Endothelial cell of umbilical vein (primary cell): ENCODE results near the gene NDUFS6. TPM values are rescaled to one million over a fixed set of nuclear protein-coding genes. Genes with fewer than 3 reads are reported as not detected.
A peak's percentile ranks its signal among the peaks of the same experiment; 100 is the strongest.

Experiments used
- BruUV-seq: library from RNA; stranded (reverse); fragments of 400-500 nt; replicated peaks from 2 replicates; lab custom pipeline; 2021; lab: Mats Ljungman, UMichigan
- CTCF ChIA-PET: fragments of 300-600, 350-600 bp; sonication (Branson Sonifier 250); formaldehyde crosslinking; loops from one replicate; lab custom pipeline; 2021; ENCODE audit warnings: antibody characterized with exemption, inconsistent platforms; lab: Charles Lee
- POLR2A ChIA-PET: fragments of 300-600, 350-600 bp; sonication (Branson Sonifier 250); formaldehyde crosslinking; loops from one replicate; lab custom pipeline; 2021; ENCODE audit warnings: antibody characterized with exemption, inconsistent platforms; lab: Charles Lee
- DNase-seq: peaks from one replicate; pipeline ENCODE4 v3.0.0-alpha.2; 2011; ENCODE audit warnings: low read depth, low spot score
- FAIRE-seq: peaks from 2 replicates; lab custom pipeline; 2011; peaks lifted over from hg19 to GRCh38; lab: Jason Lieb, UNC
- H2AFZ ChIP-seq: 2 replicates; pipeline ENCODE4 v1.6.0; 2012; ENCODE audit warnings: low read depth, low read length, control low read depth, inconsistent platforms
- H3K27ac ChIP-seq: 2 replicates; pipeline ENCODE4 v1.5.1; 2011; ENCODE audit warnings: low read depth, mild to moderate bottlenecking, control low read depth, low read length, moderate library complexity; ENCODE audit not compliant: insufficient read depth
- H3K27me3 ChIP-seq, 2 experiments: 2 replicates each; pipeline versions ENCODE4 v1.6.0 to v1.6.1; 2011; ENCODE audit warnings: low read length in 2 of 2, mixed read lengths in 1 of 2; ENCODE audit not compliant: control insufficient read depth in 2 of 2, insufficient read depth in 2 of 2
- H3K36me3 ChIP-seq, 2 experiments: 2 replicates in 1 of 2; 3 replicates in 1 of 2; pipeline ENCODE4 v1.5.1; 2011; ENCODE audit warnings: low read length in 2 of 2, mild to moderate bottlenecking in 1 of 2, moderate library complexity in 1 of 2; ENCODE audit not compliant: control insufficient read depth in 2 of 2, insufficient read depth in 2 of 2; ENCODE audit errors: extremely low read depth in 1 of 2
- H3K4me1 ChIP-seq: 3 replicates; pipeline ENCODE4 v1.5.1; 2011; ENCODE audit warnings: mild to moderate bottlenecking, low read length; ENCODE audit not compliant: control insufficient read depth, insufficient read depth; ENCODE audit errors: extremely low read depth
- H3K4me2 ChIP-seq: 2 replicates; pipeline ENCODE4 v1.6.1; 2011; ENCODE audit warnings: low read length, control low read depth, mixed read lengths; ENCODE audit not compliant: insufficient read depth
- H3K4me3 ChIP-seq, 3 experiments: fragments of 200-600 bp in 1 of 3; sonication (generic), shearing (Covaris generic) in 1 of 3; replicated peaks in 1 of 3; 2 replicates each; pipeline ENCODE4 v1.5.1; 2011 to 2016; ENCODE audit warnings: control low read depth in 3 of 3, low read length in 3 of 3, mild to moderate bottlenecking in 2 of 3, inconsistent platforms in 1 of 3, low read depth in 1 of 3, moderate library complexity in 1 of 3; ENCODE audit not compliant: insufficient read depth in 1 of 3
- H3K79me2 ChIP-seq: 2 replicates; pipeline ENCODE4 v1.6.0; 2012; ENCODE audit warnings: low read length, inconsistent platforms; ENCODE audit not compliant: control insufficient read depth, insufficient read depth
- H3K9ac ChIP-seq: replicated peaks from 2 replicates; pipeline ENCODE3; 2011; ENCODE audit warnings: low read length, control low read depth; ENCODE audit not compliant: insufficient read depth; ENCODE audit errors: extremely low read depth
- H3K9me1 ChIP-seq: replicated peaks from 3 replicates; pipeline ENCODE4 v1.6.0; 2011; ENCODE audit warnings: mild to moderate bottlenecking, low read length; ENCODE audit not compliant: control insufficient read depth, insufficient read depth; ENCODE audit errors: extremely low read depth
- H3K9me3 ChIP-seq: replicated peaks from 2 replicates; pipeline ENCODE4 v1.5.1; 2012; ENCODE audit warnings: low read length, inconsistent platforms; ENCODE audit not compliant: control insufficient read depth, insufficient read depth
- H4K20me1 ChIP-seq: replicated peaks from 2 replicates; pipeline ENCODE3; 2011; ENCODE audit warnings: mild to moderate bottlenecking, low read length; ENCODE audit not compliant: control insufficient read depth, insufficient read depth; ENCODE audit errors: extremely low read depth
- CTCF ChIP-seq, 2 donors: IDR thresholded peaks; 1 replicate in 1 of 2; 2 replicates in 1 of 2; pipeline ENCODE4 v1.5.1; 2011; ENCODE audit warnings: low read length in 2 of 2, mild to moderate bottlenecking in 2 of 2, moderate library complexity in 2 of 2, control low read depth in 1 of 2, inconsistent platforms in 1 of 2, low read depth in 1 of 2; ENCODE audit not compliant: insufficient read depth in 1 of 2; ENCODE audit errors: extremely low read depth in 1 of 2
- EZH2 ChIP-seq: IDR thresholded peaks from 2 replicates; pipeline ENCODE4 v1.6.1; 2012; ENCODE audit warnings: borderline replicate concordance, low read depth, mild to moderate bottlenecking, moderate library complexity, low read length, inconsistent platforms; ENCODE audit not compliant: severe bottlenecking
- FOS ChIP-seq: IDR thresholded peaks from 2 replicates; pipeline ENCODE4 v1.6.1; 2011; ENCODE audit warnings: mild to moderate bottlenecking, low read length, moderate library complexity, borderline replicate concordance; ENCODE audit not compliant: insufficient read depth
- GATA2 ChIP-seq: IDR thresholded peaks from 2 replicates; pipeline ENCODE4 v1.7.0; 2011; ENCODE audit warnings: low read depth, mild to moderate bottlenecking, moderate library complexity, mixed read lengths, low read length; ENCODE audit not compliant: insufficient read length, insufficient read depth
- JUN ChIP-seq: IDR thresholded peaks from 2 replicates; pipeline ENCODE4 v1.6.1; 2011; ENCODE audit warnings: borderline replicate concordance, low read depth; ENCODE audit not compliant: insufficient read length, insufficient read depth
- MAX ChIP-seq: IDR thresholded peaks from 2 replicates; pipeline ENCODE4 v1.6.1; 2011; ENCODE audit not compliant: insufficient read depth, insufficient read length
- MYC ChIP-seq: IDR thresholded peaks from one replicate; pipeline ENCODE4 v1.6.1; 2011; ENCODE audit warnings: mild to moderate bottlenecking, low read depth, low read length
- POLR2A ChIP-seq: IDR thresholded peaks from 2 replicates; pipeline ENCODE4 v1.6.1; 2012; ENCODE audit warnings: low read depth, mild to moderate bottlenecking, control low read depth, low read length
- POLR2AphosphoS5 ChIP-seq: IDR thresholded peaks from 2 replicates; pipeline ENCODE4 v1.6.1; 2012; ENCODE audit warnings: low read depth, mild to moderate bottlenecking, control low read depth, low read length, moderate library complexity; ENCODE audit not compliant: insufficient read depth
- dilution Hi-C: fragments of 300-500 bp; cut with MboI; formaldehyde crosslinking; loops from one replicate; pipeline ENCODE4 v1.15.0; 2019; ENCODE audit warnings: low sequenced_read_pairs; ENCODE audit not compliant: extremely low pct_ligation_motif_present
- intact Hi-C: fragments of 100-400 bp; cut with micrococcal nuclease; formaldehyde crosslinking; loops from one replicate; pipeline ENCODE4 v1.10.0; 2022
- polyA plus RNA-seq, 4 experiments: library from polyadenylated mRNA; depleted of rRNA in 3 of 4; stranded (reverse) in 3 of 4; unstranded in 1 of 4; fragments of >200 nt; gene quantifications; 2 replicates each; pipeline versions ENCODE4 v1.2.1 to v1.2.3, GENCODE V29; 2011 to 2012; ENCODE audit warnings: missing spikeins in 1 of 4
- total RNA-seq: library from RNA; stranded (reverse); gene quantifications from 2 replicates; pipeline ENCODE4 v1.2.3, GENCODE V29; 2021

Gene NDUFS6
- total and polyA plus RNA-seq, 2 donors (not counting 3 experiments of a cell fraction or from before 2014, with no cell fraction given) = 42.5 to 127 TPM

- H3K27me3 ChIP-seq = no peaks in the 10 kb centered on the region
- no peaks in the 10 kb centered on the region for H3K9me3 ChIP-seq
- TF ChIP-seq MYC (no peak), GATA2 (no peak), POLR2A (no peak)
- no peaks in the 10 kb centered on the region for H4K20me1 ChIP-seq
- H3K4me2 ChIP-seq = no peak overlapping the region
- dilution Hi-C loops = no loop called here
- peaks cover 66% of the 10 kb centered on the region for H3K79me2 ChIP-seq
- DNase-seq (no peak), FAIRE-seq (no peak)
- intact Hi-C loops = no loop called here
- no TSS peak for BruUV-seq
- POLR2A ChIA-PET = no interaction called here
- no peaks in the 10 kb centered on the region for H3K9me1 ChIP-seq
- no peak overlapping the region for H2AFZ ChIP-seq
- H3K4me1 ChIP-seq = no peaks in the 10 kb centered on the region
- H3K9ac ChIP-seq = no peak overlapping the region
- no peak overlapping the region for H3K4me3 ChIP-seq
- peaks cover 6 to 47% of the 10 kb centered on the region in 2 experiments for H3K36me3 ChIP-seq
- peak overlapping the region; percentile 12 for H3K27ac ChIP-seq
- CTCF ChIA-PET = interaction anchor here (1.0 to 1.6 kb wide), 2 partner anchors 10 to 45 kb away, joined by 3 to 6 read pairs; no protein-coding TSS in a partner anchor
Measured at GRCh38 chr5:1808439-1808838, 7.2 kb downstream of the NDUFS6 start.

DNA sequence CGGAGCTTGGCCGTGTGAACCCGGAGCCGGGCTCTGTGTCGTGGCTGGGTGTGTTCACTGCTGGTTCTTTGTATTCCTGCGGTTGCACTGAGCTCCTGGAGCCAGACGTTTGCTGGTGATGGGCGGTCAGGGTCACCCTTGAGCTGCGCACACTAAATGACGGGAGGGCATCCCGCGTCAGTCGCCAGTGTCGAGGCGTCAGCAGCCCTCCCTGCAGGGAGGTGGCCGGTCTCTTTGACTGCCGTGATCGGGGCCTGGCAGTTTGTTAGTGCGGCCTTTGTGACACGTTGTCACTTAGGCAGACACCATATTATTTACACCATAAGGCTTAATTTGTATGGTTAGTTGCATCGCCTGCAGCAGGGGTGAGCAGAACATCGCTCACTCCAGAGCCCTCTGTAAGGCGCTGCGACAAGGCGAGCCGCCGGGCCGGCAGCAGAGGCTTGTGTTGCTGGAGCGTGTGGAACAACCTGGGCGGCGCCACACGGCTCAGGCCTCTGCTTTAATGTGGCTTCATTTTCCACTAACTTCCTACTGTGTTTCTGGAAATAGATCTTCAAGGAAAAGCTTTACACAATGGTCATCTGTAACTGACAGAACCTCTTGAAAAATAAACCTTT is 8.3 kb downstream of the NDUFS6 start:
- peaks cover 10 to 46% of the 10 kb centered on the region in 2 experiments for H3K36me3 ChIP-seq
- no peak for FAIRE-seq
- no peak for TF ChIP-seq GATA2
- no peak for TF ChIP-seq MAX
- TF ChIP-seq POLR2A = no peak
- TF ChIP-seq MYC = no peak
- TF ChIP-seq POLR2AphosphoS5 = no peak
- no peak for TF ChIP-seq JUN
- TF ChIP-seq EZH2 = no peak
- no peak for TF ChIP-seq CTCF (IDR thresholded peaks at IDR 0.05; ENCODE audit: extremely low read depth in 1 of 2, insufficient read depth in 1 of 2, low read depth in 1 of 2, low read length in 2 of 2)
- no peak for TF ChIP-seq FOS
- no peak overlapping the region for H2AFZ ChIP-seq
- ChIA-PET CTCF (interaction anchor here (1.0 to 1.1 kb wide), 2 partner anchors 8 to 14 kb away, joined by 3 read pairs; no protein-coding TSS in a partner anchor), POLR2A (no interaction called here)
- peaks cover 55% of the 10 kb centered on the region for H3K79me2 ChIP-seq
- H3K9me1 ChIP-seq = no peaks in the 10 kb centered on the region
- H3K9ac ChIP-seq = no peak overlapping the region
- H3K9me3 ChIP-seq = no peaks in the 10 kb centered on the region
- H3K27ac ChIP-seq = no peak overlapping the region
- H3K27me3 ChIP-seq = no peaks in the 10 kb centered on the region
- BruUV-seq = no TSS peak
- H4K20me1 ChIP-seq = no peaks in the 10 kb centered on the region
- no peak for DNase-seq
- no peak overlapping the region for H3K4me2 ChIP-seq
- intact Hi-C loops = no loop called here
- no peaks in the 10 kb centered on the region for H3K4me1 ChIP-seq
- dilution Hi-C loops = no loop called here
- no peak overlapping the region for H3K4me3 ChIP-seq
